Calu3 (cell line): ENCODE results near the gene SECISBP2. TPM values are rescaled to one million over a fixed set of nuclear protein-coding genes. Genes with fewer than 3 reads are reported as not detected.
"Not testable (repeated sequence)": the region's sequence is repeated elsewhere in the genome, so short reads cannot be mapped to it uniquely, and the experiment has no call there.

Experiments used
- BruUV-seq: library from RNA; stranded (reverse); fragments of 400-500 nt; replicated peaks from 2 replicates; lab custom pipeline; 2021; lab: Mats Ljungman, UMichigan
- CTCF ChIA-PET: fragments of 300-600 bp; sonication (Branson Sonifier 250); formaldehyde crosslinking; loops from one replicate; lab custom pipeline; 2022; ENCODE audit warnings: antibody characterized with exemption; lab: Charles Lee
- DNase-seq: peaks from one replicate; pipeline ENCODE4 v3.0.0; 2022
- H3K27ac Mint-ChIP-seq: one replicate; pipeline ENCODE4 v1.8.0; 2022; ENCODE audit warnings: mixed read lengths; ENCODE audit not compliant: unreplicated experiment
- H3K27me3 Mint-ChIP-seq: one replicate; pipeline ENCODE4 v1.8.0; 2022; ENCODE audit warnings: mixed read lengths; ENCODE audit not compliant: unreplicated experiment
- H3K36me3 Mint-ChIP-seq: one replicate; pipeline ENCODE4 v1.8.0; 2022; ENCODE audit warnings: mild to moderate bottlenecking, moderate library complexity, mixed read lengths; ENCODE audit not compliant: insufficient read depth, unreplicated experiment
- H3K4me1 Mint-ChIP-seq: one replicate; pipeline ENCODE4 v1.8.0; 2022; ENCODE audit warnings: mild to moderate bottlenecking, low read depth, mixed read lengths; ENCODE audit not compliant: unreplicated experiment
- H3K4me3 Mint-ChIP-seq: one replicate; pipeline ENCODE4 v1.8.0; 2022; ENCODE audit warnings: mild to moderate bottlenecking, low read depth, moderate library complexity, mixed read lengths; ENCODE audit not compliant: unreplicated experiment
- H3K9me3 Mint-ChIP-seq: one replicate; pipeline ENCODE4 v1.8.0; 2022; ENCODE audit warnings: low read depth, mixed read lengths; ENCODE audit not compliant: unreplicated experiment
- CTCF ChIP-seq: fragments of 200-600 bp; IDR thresholded peaks from one replicate; pipeline ENCODE4 v1.8.0; 2022; ENCODE audit warnings: antibody characterized with exemption; ENCODE audit not compliant: unreplicated experiment
- intact Hi-C: fragments of 100-400 bp; cut with micrococcal nuclease; formaldehyde crosslinking; loops from one replicate; pipeline ENCODE4 v1.10.0; 2022; ENCODE audit not compliant: unreplicated experiment
- total RNA-seq: library from RNA; stranded (reverse); gene quantifications from 2 replicates; pipeline ENCODE4 v1.2.3, GENCODE V29; 2022

Gene SECISBP2
- total RNA-seq, 1 experiment from 2014 or later, result 27.8 TPM

DNA sequence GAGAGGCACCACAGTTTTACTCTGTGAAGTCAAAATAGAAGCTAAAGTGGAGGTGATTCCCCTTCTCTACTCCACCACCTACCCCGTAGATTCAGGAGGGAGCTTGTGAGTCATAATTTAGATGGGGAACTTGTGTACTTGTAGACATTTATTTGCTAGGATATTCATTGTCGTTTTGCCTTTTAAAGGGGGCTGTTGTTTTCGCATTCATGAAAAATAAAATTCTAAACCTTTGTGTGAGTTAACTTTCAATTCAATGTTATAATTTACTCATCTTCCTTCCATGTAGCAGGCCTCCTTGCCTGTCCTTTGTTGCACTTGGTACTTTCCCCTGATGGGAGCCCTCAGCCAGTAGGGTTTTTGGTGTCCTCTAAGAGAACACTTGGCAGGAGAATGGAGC is 22.0 kb downstream of the SECISBP2 start:
- H3K36me3 Mint-ChIP-seq, result peaks cover 8% of the 10 kb centered on the region
- H3K27me3 Mint-ChIP-seq, result no peaks in the 10 kb centered on the region
- no peaks in the 10 kb centered on the region for H3K9me3 Mint-ChIP-seq
- DNase-seq, result no peak
- H3K27ac Mint-ChIP-seq, result no peak overlapping the region
- no peak for TF ChIP-seq CTCF
- H3K4me1 Mint-ChIP-seq, result no peaks in the 10 kb centered on the region
- BruUV-seq, result no TSS peak
- intact Hi-C loops, result no loop called here
- CTCF ChIA-PET, result no interaction called here
- no peak overlapping the region for H3K4me3 Mint-ChIP-seq

GRCh38 chr9:89342213-89342612 is 23.9 kb downstream of the SECISBP2 start:
- BruUV-seq, result no TSS peak
- intact Hi-C loops, result no loop called here
- Mint-ChIP-seq H3K4me3 (no peak overlapping the region), H3K27ac (no peak overlapping the region), H3K27me3 (no peaks in the 10 kb centered on the region), H3K36me3 (peaks cover 18% of the 10 kb centered on the region), H3K4me1 (no peaks in the 10 kb centered on the region), H3K9me3 (no peaks in the 10 kb centered on the region)
- CTCF ChIA-PET, result no interaction called here
- DNase-seq, result no peak
- TF ChIP-seq CTCF, result no peak

GRCh38 chr9:89342948-89343347 is 24.6 kb downstream of the SECISBP2 start:
- CTCF ChIA-PET, result no interaction called here
- Mint-ChIP-seq H3K27ac (no peak overlapping the region), H3K4me1 (no peaks in the 10 kb centered on the region), H3K4me3 (no peak overlapping the region), H3K36me3 (peaks cover 18% of the 10 kb centered on the region), H3K9me3 (no peaks in the 10 kb centered on the region), H3K27me3 (no peaks in the 10 kb centered on the region)
- DNase-seq, result no peak
- no TSS peak for BruUV-seq
- intact Hi-C loops, result no loop called here
- TF ChIP-seq CTCF, result no peak

DNA sequence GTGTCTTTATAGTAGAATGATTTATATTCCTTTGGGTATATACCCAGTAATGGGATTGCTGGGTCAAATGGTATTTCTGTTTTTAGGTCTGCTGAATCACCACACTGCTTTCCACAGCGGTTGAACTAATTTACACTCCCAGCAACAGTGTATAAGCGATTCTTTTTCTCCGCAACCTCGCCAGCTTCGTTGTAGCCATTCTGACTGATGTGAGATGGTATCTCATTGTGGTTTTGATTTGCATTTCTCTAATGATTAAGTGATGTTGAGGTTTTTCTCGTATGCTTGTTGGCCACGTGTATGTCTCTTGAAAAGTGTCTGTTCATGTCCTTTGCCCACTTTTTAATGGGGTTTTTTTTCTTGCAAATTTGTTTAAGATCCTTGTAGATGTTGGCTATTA is 25.5 kb downstream of the SECISBP2 start:
- BruUV-seq, DNase-seq, H3K27me3 Mint-ChIP-seq, H3K27ac Mint-ChIP-seq, intact Hi-C loops, H3K9me3 Mint-ChIP-seq, H3K4me1 Mint-ChIP-seq, H3K4me3 Mint-ChIP-seq, CTCF ChIA-PET: not testable (repeated sequence)
- peaks cover 18% of the 10 kb centered on the region for H3K36me3 Mint-ChIP-seq

DNA sequence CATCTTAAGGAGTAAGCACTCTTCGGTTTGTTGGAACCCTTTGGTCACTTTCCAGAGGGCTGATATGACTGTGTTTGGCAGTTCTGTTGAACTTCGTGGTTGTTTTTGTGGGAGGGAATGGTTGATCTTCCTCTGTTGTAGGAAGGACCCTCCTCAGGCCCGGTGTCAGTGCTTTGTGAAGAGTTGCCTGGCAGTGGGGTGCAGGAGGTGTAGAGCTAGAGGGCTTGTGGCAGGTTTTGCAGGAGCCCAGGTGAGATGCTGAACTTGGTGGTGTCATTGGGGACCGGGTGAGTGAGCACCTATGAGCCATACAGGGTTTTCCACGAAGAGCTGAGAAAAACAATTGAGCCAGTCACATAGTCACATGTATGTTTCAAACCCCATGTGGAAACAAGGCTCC is 27.2 kb downstream of the SECISBP2 start:
- intact Hi-C loops, result no loop called here
- no peak overlapping the region for H3K4me3 Mint-ChIP-seq
- no peak for TF ChIP-seq CTCF
- no peaks in the 10 kb centered on the region for H3K9me3 Mint-ChIP-seq
- no peak for DNase-seq
- no peak overlapping the region for H3K27ac Mint-ChIP-seq
- peaks cover 22% of the 10 kb centered on the region for H3K36me3 Mint-ChIP-seq
- CTCF ChIA-PET, result no interaction called here
- H3K27me3 Mint-ChIP-seq, result no peaks in the 10 kb centered on the region
- BruUV-seq, result no TSS peak
- H3K4me1 Mint-ChIP-seq, result no peaks in the 10 kb centered on the region
